Activated CD4-positive, alpha-beta T cell treated with anti-CD3 and anti-CD28 coated beads, Interleukin-2, amount 10 ng/mL, durations not matched to agents 7 days and 5 days (primary cell): Measurements from ENCODE around the gene FKBP5. TPM values are rescaled to one million over a fixed set of nuclear protein-coding genes. Genes with fewer than 3 reads are reported as not detected.
A peak's percentile ranks its signal among the peaks of the same experiment; 100 is the strongest.
"Not testable (repeated sequence)": the region's sequence is repeated elsewhere in the genome, so short reads cannot be mapped to it uniquely, and the experiment has no call there.

Experiments used
- CTCF ChIA-PET: fragments of 350-600 bp; sonication (Branson Sonifier 250); formaldehyde crosslinking; loops from one replicate; lab custom pipeline; 2021; ENCODE audit warnings: antibody characterized with exemption; lab: Charles Lee
- POLR2A ChIA-PET: fragments of 350-600 bp; sonication (Branson Sonifier 250); formaldehyde crosslinking; loops from one replicate; lab custom pipeline; 2021; ENCODE audit warnings: antibody characterized with exemption; lab: Charles Lee
- DNase-seq: peaks from one replicate; pipeline ENCODE4 v3.0.0-alpha.2; 2020
- H3K27ac Mint-ChIP-seq: one replicate; pipeline ENCODE4 v1.8.0; 2021; ENCODE audit warnings: mild to moderate bottlenecking, moderate library complexity, mixed read lengths
- H3K27me3 Mint-ChIP-seq: one replicate; pipeline ENCODE4 v1.8.0; 2021; ENCODE audit warnings: mixed read lengths
- H3K36me3 Mint-ChIP-seq: one replicate; pipeline ENCODE4 v1.8.0; 2021; ENCODE audit warnings: low read depth, mixed read lengths
- H3K4me1 Mint-ChIP-seq: one replicate; pipeline ENCODE4 v1.8.0; 2021; ENCODE audit warnings: mixed read lengths
- H3K4me3 Mint-ChIP-seq: one replicate; pipeline ENCODE4 v1.8.0; 2021; ENCODE audit warnings: mild to moderate bottlenecking, moderate library complexity, mixed read lengths
- H3K9me3 Mint-ChIP-seq: one replicate; pipeline ENCODE4 v1.8.0; 2021; ENCODE audit warnings: mixed read lengths
- total RNA-seq, 2 experiments: library from RNA; stranded (reverse); gene quantifications; one replicate each; pipeline ENCODE4 v1.2.3, GENCODE V29; 2021

The FKBP5 gene
- total RNA-seq, 2 experiments from 2014 or later = 94.2 to 100 TPM

DNA sequence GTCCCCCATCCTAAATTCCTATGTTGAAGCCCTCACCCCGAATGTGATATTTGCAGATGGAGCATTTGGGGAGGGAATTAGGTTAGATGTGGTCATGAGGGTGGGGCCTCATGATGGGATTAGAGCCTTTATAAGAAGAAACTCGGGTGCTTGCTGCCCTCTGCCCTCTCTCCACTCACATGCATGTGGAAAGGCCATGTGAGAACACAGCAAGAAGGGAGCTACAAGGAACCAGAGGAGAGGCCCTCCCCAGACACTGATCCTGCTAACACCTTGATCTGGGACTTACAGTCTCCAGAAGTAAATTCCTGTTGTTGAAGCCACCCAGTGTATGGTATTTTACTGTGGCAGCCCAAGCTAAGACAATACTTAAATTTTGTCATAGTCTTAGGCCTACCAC lies 106.4 kb downstream of the FKBP5 start:
- peaks cover 50% of the 10 kb centered on the region for H3K4me1 Mint-ChIP-seq

GRCh38 chr6:35581633-35582032 lies 107.1 kb downstream of the FKBP5 start:
- Mint-ChIP-seq H3K27ac (peak overlapping the region; percentile 69), H3K4me3 (no peak overlapping the region)

More for the DNA sequence above, 106.4 kb downstream of the FKBP5 start:
- no peak overlapping the region for H3K27ac Mint-ChIP-seq
- DNase-seq = no peak
- H3K4me3 Mint-ChIP-seq = no peak overlapping the region
- CTCF ChIA-PET = interaction anchor here (0.6 to 1.5 kb wide), 3 partner anchors 10 to 105 kb away, joined by 4 to 6 read pairs (median 4); no protein-coding TSS in a partner anchor
- peaks cover 37% of the 10 kb centered on the region for H3K36me3 Mint-ChIP-seq
- POLR2A ChIA-PET = no interaction called here
- no peaks in the 10 kb centered on the region for H3K27me3 Mint-ChIP-seq
- no peaks in the 10 kb centered on the region for H3K9me3 Mint-ChIP-seq

DNA sequence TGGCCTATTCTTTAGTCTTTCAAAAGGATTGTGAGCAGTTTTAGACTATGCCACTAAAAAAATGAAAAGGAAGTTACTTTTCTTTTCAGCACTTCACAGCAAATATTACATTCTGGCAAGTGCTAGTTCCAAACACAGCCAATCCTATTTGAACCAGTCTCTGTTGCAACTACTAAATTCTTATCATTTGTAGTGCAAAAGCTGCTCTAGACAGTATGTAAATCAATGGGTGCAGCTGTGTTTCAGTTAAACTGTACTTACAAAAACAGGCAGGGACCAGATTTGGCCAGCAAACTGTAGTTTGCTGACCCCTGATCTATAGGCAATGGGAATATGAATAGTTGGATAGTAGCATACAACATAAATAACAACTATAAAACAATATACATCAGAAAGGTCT lies 107.9 kb downstream of the FKBP5 start:
- H3K4me3 Mint-ChIP-seq = no peak overlapping the region
- no peak overlapping the region for H3K27ac Mint-ChIP-seq
- H3K9me3 Mint-ChIP-seq = no peaks in the 10 kb centered on the region
- ChIA-PET POLR2A (no interaction called here), CTCF (interaction anchor here (1.5 kb wide), 1 partner anchor 156 kb away, joined by 13 read pairs; the partner anchor contains the start of gene ARMC12)
- no peak for DNase-seq
- H3K4me1 Mint-ChIP-seq = peaks cover 36% of the 10 kb centered on the region
- H3K27me3 Mint-ChIP-seq = no peaks in the 10 kb centered on the region
- H3K36me3 Mint-ChIP-seq = peaks cover 32% of the 10 kb centered on the region

More at GRCh38 chr6:35581633-35582032, 107.1 kb downstream of the FKBP5 start:
- no peak for DNase-seq
- POLR2A ChIA-PET = interaction anchor here (0.5 kb wide), 1 partner anchor 10 kb away, joined by 3 read pairs; no protein-coding TSS in a partner anchor
- Mint-ChIP-seq H3K4me1 (peaks cover 44% of the 10 kb centered on the region), H3K27me3 (no peaks in the 10 kb centered on the region), H3K9me3 (no peaks in the 10 kb centered on the region), H3K36me3 (peaks cover 36% of the 10 kb centered on the region)
- CTCF ChIA-PET = interaction anchor here (0.7 to 1.5 kb wide), 2 partner anchors 27 to 29 kb away, joined by 4 to 6 read pairs; no protein-coding TSS in a partner anchor

DNA sequence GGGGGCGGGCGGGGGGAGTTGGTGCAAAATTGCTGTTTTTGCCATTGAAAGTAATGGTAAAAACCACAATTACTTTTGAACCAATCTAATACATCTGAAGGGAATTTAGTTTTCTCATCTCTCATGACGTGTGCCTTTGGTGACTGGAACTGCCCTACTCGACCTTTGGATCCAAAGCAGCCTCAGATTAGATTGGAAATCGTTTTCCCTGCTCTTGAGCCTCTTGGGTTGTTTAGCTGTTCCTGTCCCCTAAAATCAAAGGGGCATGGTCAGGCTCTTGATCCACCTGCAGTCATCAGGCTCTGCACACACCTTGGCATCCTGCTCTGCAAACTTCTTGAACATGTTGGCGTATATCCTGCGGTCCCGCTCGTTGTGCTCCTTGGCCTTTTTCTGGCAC lies 112.0 kb downstream of the FKBP5 start:
- H3K27me3 Mint-ChIP-seq = no peaks in the 10 kb centered on the region
- H3K4me1 Mint-ChIP-seq = peaks cover 5% of the 10 kb centered on the region
- POLR2A ChIA-PET = no interaction called here
- H3K4me3 Mint-ChIP-seq = no peak overlapping the region
- CTCF ChIA-PET = interaction anchor here (1.4 to 4.3 kb wide), 2 partner anchors 11 to 160 kb away, joined by 3 to 18 read pairs; partner anchors contain the start of gene ARMC12
- no peaks in the 10 kb centered on the region for H3K9me3 Mint-ChIP-seq
- DNase-seq = no peak
- no peak overlapping the region for H3K27ac Mint-ChIP-seq
- H3K36me3 Mint-ChIP-seq = peaks cover 45% of the 10 kb centered on the region

DNA sequence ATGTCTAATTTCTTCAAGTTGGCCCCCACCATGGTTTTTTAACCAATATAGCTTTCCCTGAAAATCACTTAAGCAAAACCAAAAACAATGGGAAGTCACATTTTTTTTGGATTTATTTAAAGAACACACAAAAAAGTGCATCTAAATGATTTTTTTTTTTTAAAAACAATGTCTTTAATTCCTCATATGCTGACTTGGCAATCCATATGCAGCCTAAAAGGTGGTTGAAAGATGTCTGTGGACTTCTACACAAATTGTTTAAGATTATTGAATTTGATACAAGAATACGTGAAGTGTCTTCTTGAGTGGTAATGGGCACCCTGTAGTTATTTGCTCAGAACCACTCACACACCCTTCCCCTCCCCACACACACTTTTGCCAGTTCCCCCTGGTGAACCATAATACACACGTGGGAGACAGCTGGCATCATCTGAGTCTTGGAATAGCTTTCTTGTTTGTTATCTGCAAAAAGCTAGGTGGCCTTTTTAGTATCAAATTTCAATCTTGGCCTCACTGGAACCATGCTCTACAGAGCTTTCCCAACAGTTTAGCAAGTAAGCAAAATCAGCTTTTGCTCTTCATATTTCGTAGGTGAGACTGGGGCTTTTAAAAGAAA lies 115.1 kb downstream of the FKBP5 start:
- Mint-ChIP-seq H3K4me1 (no peaks in the 10 kb centered on the region), H3K4me3 (no peak overlapping the region), H3K9me3 (no peaks in the 10 kb centered on the region), H3K27ac (no peak overlapping the region), H3K27me3 (no peaks in the 10 kb centered on the region), H3K36me3 (peaks cover 34% of the 10 kb centered on the region)
- POLR2A ChIA-PET = no interaction called here
- no peak for DNase-seq
- CTCF ChIA-PET = interaction anchor here (0.6 to 4.3 kb wide), 7 partner anchors 10 to 723 kb away, joined by 3 to 18 read pairs (median 3); partner anchors contain the start of gene ARMC12

GRCh38 chr6:35570885-35571330 lies 117.8 kb downstream of the FKBP5 start:
- not testable (repeated sequence) for H3K9me3 Mint-ChIP-seq, H3K27ac Mint-ChIP-seq, DNase-seq, H3K27me3 Mint-ChIP-seq, H3K4me3 Mint-ChIP-seq, H3K4me1 Mint-ChIP-seq
- CTCF ChIA-PET = interaction anchor here (1.5 to 1.8 kb wide), 3 partner anchors 8 to 166 kb away, joined by 3 to 7 read pairs (median 4); partner anchors contain the start of gene ARMC12
- POLR2A ChIA-PET = interaction anchor here (0.7 kb wide), 1 partner anchor 107 kb away, joined by 3 read pairs; no protein-coding TSS in a partner anchor
- peaks cover 26% of the 10 kb centered on the region for H3K36me3 Mint-ChIP-seq

DNA sequence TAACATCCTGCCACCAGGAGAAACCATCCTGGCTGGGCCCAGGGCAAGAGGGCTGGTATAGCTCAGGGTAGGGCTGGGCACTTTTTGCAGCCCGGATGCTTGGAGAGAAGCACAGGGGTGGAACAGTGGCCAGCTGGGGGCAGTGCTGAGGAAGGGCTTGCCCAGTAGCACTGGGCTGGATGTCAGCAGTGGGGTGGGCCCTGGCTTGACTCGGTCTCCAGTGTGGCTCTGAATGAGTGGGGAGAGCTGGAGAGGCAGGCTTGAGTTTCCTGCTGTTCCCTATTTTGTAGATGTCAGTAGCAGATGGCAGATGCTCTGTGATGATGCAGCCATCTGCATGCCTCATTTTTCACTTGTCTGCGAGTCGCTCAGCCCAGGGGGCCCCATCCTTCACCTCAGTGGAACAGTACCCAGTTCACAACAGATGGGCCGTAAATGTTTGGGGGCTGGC lies 119.7 kb downstream of the FKBP5 start:
- DNase-seq = peak; percentile 42
- H3K27ac Mint-ChIP-seq = no peak overlapping the region
- H3K27me3 Mint-ChIP-seq = peaks cover 22% of the 10 kb centered on the region
- peaks cover 11% of the 10 kb centered on the region for H3K36me3 Mint-ChIP-seq
- ChIA-PET POLR2A (no interaction called here), CTCF (interaction anchor here (0.6 to 1.7 kb wide), 7 partner anchors 15 to 227 kb away, joined by 3 to 10 read pairs (median 4); partner anchors contain the start of gene ARMC12)
- H3K4me1 Mint-ChIP-seq = no peaks in the 10 kb centered on the region
- no peaks in the 10 kb centered on the region for H3K9me3 Mint-ChIP-seq
- H3K4me3 Mint-ChIP-seq = no peak overlapping the region

DNA sequence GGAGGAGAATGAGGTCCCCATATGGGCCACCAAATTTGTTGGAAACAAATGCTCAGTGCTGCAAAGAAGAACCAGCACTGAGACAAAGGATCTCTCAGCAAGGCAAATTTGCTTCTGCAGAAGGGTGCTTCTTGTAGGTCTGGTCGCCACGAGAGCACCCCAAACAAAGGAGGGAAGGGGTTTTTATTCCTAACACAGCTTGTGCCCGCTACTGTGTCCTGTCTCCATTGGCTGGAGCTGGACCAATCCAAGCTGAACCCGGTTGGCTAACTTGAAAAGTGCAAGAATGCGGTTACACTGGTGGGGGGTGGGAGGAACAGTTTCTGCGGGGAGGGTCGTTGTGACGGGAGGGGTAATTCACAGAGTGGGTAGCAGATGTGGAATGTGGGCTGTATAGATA lies 121.9 kb downstream of the FKBP5 start:
- Mint-ChIP-seq H3K9me3 (no peaks in the 10 kb centered on the region), H3K27ac (no peak overlapping the region), H3K36me3 (no peaks in the 10 kb centered on the region), H3K4me1 (no peaks in the 10 kb centered on the region), H3K27me3 (peaks cover 26% of the 10 kb centered on the region), H3K4me3 (no peak overlapping the region)
- DNase-seq = no peak
- POLR2A ChIA-PET = no interaction called here
- CTCF ChIA-PET = interaction anchor here (1.2 kb wide), 1 partner anchor 35 kb away, joined by 4 read pairs; no protein-coding TSS in a partner anchor

DNA sequence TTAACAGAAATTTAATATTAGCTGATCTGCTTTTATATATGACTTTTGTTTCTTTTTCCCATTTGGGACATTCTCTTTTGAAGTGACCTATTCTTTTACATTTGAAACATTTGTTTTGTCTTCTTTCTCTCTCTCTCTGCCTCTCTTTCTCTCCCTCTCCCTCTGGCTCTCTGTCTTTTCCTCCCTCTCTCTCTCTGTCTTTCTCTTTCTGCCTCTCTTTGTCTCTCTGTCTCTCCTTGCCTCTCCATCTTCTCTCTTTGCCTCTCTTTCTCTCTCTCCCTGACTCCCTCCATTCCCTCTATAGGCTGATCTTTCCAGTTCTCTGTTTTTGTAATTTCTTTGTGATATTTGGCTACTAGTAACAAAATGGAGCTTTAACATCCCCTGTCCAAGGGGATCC lies 124.0 kb downstream of the FKBP5 start:
- no peak overlapping the region for H3K27ac Mint-ChIP-seq
- H3K27me3 Mint-ChIP-seq = peaks cover 26% of the 10 kb centered on the region
- no peak for DNase-seq
- ChIA-PET POLR2A (no interaction called here), CTCF (interaction anchor here (0.6 to 2.4 kb wide), 3 partner anchors 10 to 285 kb away, joined by 3 to 8 read pairs (median 3); no protein-coding TSS in a partner anchor)
- no peaks in the 10 kb centered on the region for H3K4me1 Mint-ChIP-seq
- H3K4me3 Mint-ChIP-seq = no peak overlapping the region
- H3K9me3 Mint-ChIP-seq = no peaks in the 10 kb centered on the region
- no peaks in the 10 kb centered on the region for H3K36me3 Mint-ChIP-seq

GRCh38 chr6:35562060-35562459 lies 126.7 kb downstream of the FKBP5 start:
- H3K9me3 Mint-ChIP-seq = no peaks in the 10 kb centered on the region
- CTCF ChIA-PET = no interaction called here
- no peak for DNase-seq
- H3K36me3 Mint-ChIP-seq = no peaks in the 10 kb centered on the region
- peaks cover 25% of the 10 kb centered on the region for H3K27me3 Mint-ChIP-seq
- POLR2A ChIA-PET = no interaction called here
- no peak overlapping the region for H3K4me3 Mint-ChIP-seq
- no peak overlapping the region for H3K27ac Mint-ChIP-seq
- no peaks in the 10 kb centered on the region for H3K4me1 Mint-ChIP-seq

DNA sequence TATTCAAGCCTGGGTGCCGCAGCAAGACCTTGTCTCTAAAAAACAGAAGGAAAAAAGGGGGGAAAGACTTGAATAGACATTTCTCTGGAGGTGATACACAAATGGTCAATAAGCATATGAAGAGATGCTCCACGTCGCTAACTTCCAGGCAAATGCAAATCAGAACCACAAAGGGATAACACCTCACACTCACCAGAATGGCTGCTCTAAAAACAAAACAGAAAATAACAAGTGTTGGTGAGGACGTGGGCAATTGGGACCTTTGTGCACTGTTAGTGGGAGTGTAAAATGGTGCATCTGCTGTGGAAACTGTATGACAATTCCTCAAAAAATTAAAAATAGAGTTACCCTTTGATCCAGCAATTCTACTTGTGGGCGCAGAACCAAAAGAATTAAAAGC lies 127.6 kb downstream of the FKBP5 start:
- no peak for DNase-seq
- no peaks in the 10 kb centered on the region for H3K9me3 Mint-ChIP-seq
- H3K4me3 Mint-ChIP-seq = no peak overlapping the region
- POLR2A ChIA-PET = no interaction called here
- no peaks in the 10 kb centered on the region for H3K4me1 Mint-ChIP-seq
- peaks cover 21% of the 10 kb centered on the region for H3K27me3 Mint-ChIP-seq
- CTCF ChIA-PET = interaction anchor here (1.3 to 1.4 kb wide), 2 partner anchors 12 to 175 kb away, joined by 3 read pairs; no protein-coding TSS in a partner anchor
- H3K27ac Mint-ChIP-seq = no peak overlapping the region
- H3K36me3 Mint-ChIP-seq = no peaks in the 10 kb centered on the region

DNA sequence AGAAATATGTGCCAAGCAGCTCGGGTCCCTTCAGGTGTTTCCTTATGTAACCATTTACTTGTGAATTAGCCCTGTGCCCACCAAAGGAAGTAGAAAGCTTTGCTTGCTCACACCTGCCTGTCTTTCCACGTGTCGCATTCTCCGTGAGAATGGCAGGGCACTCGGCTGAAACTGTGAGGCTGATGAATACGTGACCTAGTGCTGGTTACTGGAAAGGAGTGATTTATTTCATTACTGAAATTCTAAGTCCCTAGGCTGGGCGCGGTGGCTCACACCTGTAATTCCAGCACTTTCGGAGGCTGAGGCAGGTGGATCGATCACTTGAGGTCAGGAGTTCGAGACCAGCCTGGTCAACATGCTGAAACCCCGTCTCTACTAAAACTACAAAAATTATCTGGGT lies 130.1 kb downstream of the FKBP5 start:
- Mint-ChIP-seq H3K27me3 (peaks cover 2% of the 10 kb centered on the region), H3K4me3 (no peak overlapping the region), H3K9me3 (no peaks in the 10 kb centered on the region), H3K4me1 (no peaks in the 10 kb centered on the region), H3K36me3 (no peaks in the 10 kb centered on the region), H3K27ac (no peak overlapping the region)
- ChIA-PET POLR2A (no interaction called here), CTCF (interaction anchor here (0.6 to 1.4 kb wide), 3 partner anchors 33 to 391 kb away, joined by 3 read pairs; no protein-coding TSS in a partner anchor)
- no peak for DNase-seq

- CTCF ChIA-PET = interaction anchor here (1.1 to 1.2 kb wide), 2 partner anchors 180 to 261 kb away, joined by 3 read pairs; no protein-coding TSS in a partner anchor
- POLR2A ChIA-PET = no interaction called here
- peaks cover 3% of the 10 kb centered on the region for H3K4me1 Mint-ChIP-seq
- H3K27me3 Mint-ChIP-seq = no peaks in the 10 kb centered on the region
- H3K27ac Mint-ChIP-seq = no peak overlapping the region
- no peak overlapping the region for H3K4me3 Mint-ChIP-seq
- no peak for DNase-seq
- no peaks in the 10 kb centered on the region for H3K9me3 Mint-ChIP-seq
- no peaks in the 10 kb centered on the region for H3K36me3 Mint-ChIP-seq
Measured at GRCh38 chr6:35557239-35557638, 131.5 kb downstream of the FKBP5 start.
